ENCODE measurements around the gene NFKBIE.

DNA sequence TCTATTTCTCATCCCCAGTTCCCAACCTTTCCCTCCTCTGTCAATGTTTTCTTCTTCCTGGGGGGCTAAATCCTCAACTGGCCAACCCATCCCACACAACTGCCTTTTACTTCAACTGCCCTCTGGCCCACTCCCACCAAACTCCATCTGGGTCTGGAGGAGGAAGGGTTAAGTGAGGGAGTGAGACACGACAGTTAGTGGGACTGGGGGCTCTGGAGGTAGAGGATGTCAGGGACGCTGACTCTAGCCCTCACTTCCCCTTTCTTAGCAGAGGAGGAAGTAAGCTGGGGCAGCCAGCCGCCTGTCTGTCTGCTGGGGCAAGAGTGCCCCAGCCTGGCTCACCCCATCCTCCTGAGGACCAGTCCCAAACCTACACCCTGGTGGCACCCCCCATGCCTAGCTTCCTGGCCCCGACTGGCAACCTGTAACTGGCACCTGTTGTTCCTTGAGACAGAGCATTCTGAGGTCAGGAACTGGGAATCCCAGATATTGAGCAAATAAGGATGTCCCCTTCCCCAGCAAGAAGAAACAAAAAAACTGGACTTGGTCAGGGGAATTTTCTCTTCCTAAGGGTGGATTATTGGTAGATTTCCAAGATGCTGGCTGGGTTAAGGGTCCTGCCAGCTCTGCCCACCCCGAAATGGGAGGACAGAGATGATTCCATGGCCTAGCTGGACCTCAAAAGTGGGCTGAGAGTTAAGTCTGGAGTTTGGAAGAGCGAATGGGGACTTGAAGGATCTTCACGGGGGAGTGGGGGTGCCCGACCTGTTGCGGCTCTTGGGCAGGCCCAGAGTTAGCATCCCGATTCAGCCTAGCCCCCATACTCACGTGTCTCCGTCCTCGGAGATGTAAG is 971 bp downstream of the NFKBIE start:
- TF ChIP-seq, protein P1, sequence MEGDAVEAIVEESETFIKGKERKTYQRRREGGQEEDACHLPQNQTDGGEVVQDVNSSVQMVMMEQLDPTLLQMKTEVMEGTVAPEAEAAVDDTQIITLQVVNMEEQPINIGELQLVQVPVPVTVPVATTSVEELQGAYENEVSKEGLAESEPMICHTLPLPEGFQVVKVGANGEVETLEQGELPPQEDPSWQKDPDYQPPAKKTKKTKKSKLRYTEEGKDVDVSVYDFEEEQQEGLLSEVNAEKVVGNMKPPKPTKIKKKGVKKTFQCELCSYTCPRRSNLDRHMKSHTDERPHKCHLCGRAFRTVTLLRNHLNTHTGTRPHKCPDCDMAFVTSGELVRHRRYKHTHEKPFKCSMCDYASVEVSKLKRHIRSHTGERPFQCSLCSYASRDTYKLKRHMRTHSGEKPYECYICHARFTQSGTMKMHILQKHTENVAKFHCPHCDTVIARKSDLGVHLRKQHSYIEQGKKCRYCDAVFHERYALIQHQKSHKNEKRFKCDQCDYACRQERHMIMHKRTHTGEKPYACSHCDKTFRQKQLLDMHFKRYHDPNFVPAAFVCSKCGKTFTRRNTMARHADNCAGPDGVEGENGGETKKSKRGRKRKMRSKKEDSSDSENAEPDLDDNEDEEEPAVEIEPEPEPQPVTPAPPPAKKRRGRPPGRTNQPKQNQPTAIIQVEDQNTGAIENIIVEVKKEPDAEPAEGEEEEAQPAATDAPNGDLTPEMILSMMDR (IDR thresholded peaks at IDR 0.05): no peak
- no peak for TF ChIP-seq POLR2A (IDR thresholded peaks at IDR 0.05)
